ENCODE data around the gene DLGAP1. TPM values are rescaled to one million over a fixed set of nuclear protein-coding genes. Genes with fewer than 3 reads are reported as not detected.

Gene DLGAP1
- total RNA-seq, 1 donor from 2014 or later = 13.6 TPM

DNA sequence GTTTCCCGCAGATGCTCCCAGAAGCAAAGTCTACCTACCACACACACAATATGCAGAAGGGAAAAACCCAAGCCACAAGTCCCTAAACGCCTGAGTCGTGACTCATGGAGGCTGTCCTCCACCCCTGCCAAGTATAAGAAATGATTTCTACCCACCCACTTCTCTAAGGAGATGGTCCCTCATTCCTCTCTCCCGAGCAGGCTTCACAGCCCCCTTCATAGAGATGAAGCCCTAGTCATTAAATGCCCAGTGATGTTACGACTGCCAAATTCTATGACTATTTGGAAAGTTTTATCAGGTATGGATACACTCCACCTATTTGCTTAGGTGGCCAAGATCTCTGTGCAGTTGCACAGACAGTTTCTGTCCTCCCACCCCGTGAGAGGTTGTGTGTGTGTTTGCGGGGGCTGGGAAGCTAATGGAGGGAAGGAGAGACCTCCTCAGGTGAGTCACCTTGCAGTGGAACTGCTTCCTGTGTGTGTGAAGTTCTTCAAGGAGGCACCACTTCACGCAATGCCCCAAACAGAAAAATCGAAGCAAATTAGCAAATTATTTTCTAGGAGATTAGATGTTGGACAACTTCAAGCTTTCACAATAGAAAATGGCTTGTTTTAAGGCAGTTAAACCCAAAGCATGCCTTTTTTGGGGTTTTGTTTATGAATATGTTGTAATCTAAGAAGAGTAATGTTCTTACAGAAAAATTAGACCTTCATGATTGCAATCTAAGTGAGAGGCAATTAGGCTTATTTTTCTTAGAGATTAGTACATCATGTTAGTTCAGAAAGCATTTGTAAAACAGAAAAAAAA lies 830.0 kb downstream of the DLGAP1 start:
- DNase-seq = no peak
- TF ChIP-seq, protein P1, sequence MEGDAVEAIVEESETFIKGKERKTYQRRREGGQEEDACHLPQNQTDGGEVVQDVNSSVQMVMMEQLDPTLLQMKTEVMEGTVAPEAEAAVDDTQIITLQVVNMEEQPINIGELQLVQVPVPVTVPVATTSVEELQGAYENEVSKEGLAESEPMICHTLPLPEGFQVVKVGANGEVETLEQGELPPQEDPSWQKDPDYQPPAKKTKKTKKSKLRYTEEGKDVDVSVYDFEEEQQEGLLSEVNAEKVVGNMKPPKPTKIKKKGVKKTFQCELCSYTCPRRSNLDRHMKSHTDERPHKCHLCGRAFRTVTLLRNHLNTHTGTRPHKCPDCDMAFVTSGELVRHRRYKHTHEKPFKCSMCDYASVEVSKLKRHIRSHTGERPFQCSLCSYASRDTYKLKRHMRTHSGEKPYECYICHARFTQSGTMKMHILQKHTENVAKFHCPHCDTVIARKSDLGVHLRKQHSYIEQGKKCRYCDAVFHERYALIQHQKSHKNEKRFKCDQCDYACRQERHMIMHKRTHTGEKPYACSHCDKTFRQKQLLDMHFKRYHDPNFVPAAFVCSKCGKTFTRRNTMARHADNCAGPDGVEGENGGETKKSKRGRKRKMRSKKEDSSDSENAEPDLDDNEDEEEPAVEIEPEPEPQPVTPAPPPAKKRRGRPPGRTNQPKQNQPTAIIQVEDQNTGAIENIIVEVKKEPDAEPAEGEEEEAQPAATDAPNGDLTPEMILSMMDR (IDR thresholded peaks at IDR 0.05; ENCODE audit: partially characterized antibody, unreplicated experiment) = no peak
- H3K36me3 Mint-ChIP-seq (ENCODE audit: unreplicated experiment) = no peaks in the 10 kb centered on the region

GRCh38 chr18:3624546-3624934 lies 830.6 kb downstream of the DLGAP1 start:
- Mint-ChIP-seq H3K4me1 (ENCODE audit: low read depth, unreplicated experiment) (peaks cover 9% of the 10 kb centered on the region), H3K27me3 (ENCODE audit: unreplicated experiment) (no peaks in the 10 kb centered on the region), H3K4me3 (ENCODE audit: unreplicated experiment) (no peak overlapping the region), H3K36me3 (ENCODE audit: unreplicated experiment) (no peaks in the 10 kb centered on the region), H3K27ac (ENCODE audit: unreplicated experiment) (no peak overlapping the region), H3K9me3 (ENCODE audit: unreplicated experiment) (peaks cover 1% of the 10 kb centered on the region)
- no peak for DNase-seq
- TF ChIP-seq, protein P1 (IDR thresholded peaks at IDR 0.05; ENCODE audit: partially characterized antibody, unreplicated experiment) = no peak

More for the DNA sequence above, 830.0 kb downstream of the DLGAP1 start:
- Mint-ChIP-seq H3K9me3 (ENCODE audit: unreplicated experiment) (peaks cover 1% of the 10 kb centered on the region), H3K4me3 (ENCODE audit: unreplicated experiment) (no peak overlapping the region), H3K27ac (ENCODE audit: unreplicated experiment) (no peak overlapping the region), H3K27me3 (ENCODE audit: unreplicated experiment) (no peaks in the 10 kb centered on the region), H3K4me1 (ENCODE audit: low read depth, unreplicated experiment) (peaks cover 9% of the 10 kb centered on the region)

DNA sequence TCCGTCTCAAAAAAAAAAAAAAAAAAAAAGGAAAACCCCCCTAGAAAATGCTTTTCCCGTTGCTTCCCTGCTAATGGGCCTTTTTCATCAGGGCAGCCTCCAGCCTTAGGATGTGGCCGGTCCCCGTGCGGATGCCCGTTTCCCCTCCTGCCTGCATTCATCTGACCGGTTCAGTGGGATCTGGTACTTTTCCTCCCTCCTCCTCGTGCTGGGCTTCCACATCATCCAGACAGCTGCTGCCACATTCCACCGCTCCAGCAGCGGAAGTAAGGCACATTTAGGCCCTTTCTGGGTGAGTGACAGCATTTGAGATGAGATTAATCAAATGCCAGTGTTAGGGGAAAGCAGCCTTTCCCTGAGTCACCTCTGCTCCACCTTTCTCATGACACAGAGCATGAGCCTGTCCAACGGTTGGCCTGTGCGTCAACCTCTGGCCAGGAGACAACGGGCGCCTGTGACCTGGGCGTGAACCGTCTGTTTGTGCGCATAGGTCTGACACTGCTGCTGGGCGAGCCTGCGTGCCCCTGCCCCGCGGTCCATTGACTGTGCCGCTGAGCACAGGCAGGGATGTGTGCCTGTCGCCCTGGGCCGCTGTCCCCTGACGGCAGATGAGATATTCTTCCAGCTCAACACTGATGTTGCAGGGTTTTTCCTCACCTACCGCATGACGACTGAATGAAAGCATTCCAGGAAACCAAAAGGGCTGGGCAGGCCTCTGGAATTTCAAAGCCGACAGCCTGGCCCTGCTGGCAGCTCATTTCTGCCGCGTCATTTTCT lies 831.1 kb downstream of the DLGAP1 start:
- Mint-ChIP-seq H3K4me1 (ENCODE audit: low read depth, unreplicated experiment) (peaks cover 9% of the 10 kb centered on the region), H3K27me3 (ENCODE audit: unreplicated experiment) (no peaks in the 10 kb centered on the region), H3K36me3 (ENCODE audit: unreplicated experiment) (no peaks in the 10 kb centered on the region), H3K9me3 (ENCODE audit: unreplicated experiment) (peaks cover 1% of the 10 kb centered on the region), H3K27ac (ENCODE audit: unreplicated experiment) (no peak overlapping the region), H3K4me3 (ENCODE audit: unreplicated experiment) (peak overlapping the region; percentile 39)
- TF ChIP-seq, protein P1 (IDR thresholded peaks at IDR 0.05; ENCODE audit: partially characterized antibody, unreplicated experiment) = no peak
- peak; percentile 20 for DNase-seq

GRCh38 chr18:3620146-3621119 lies 834.7 kb downstream of the DLGAP1 start:
- no peaks in the 10 kb centered on the region for H3K9me3 Mint-ChIP-seq (ENCODE audit: unreplicated experiment)
- TF ChIP-seq, protein P1 (IDR thresholded peaks at IDR 0.05; ENCODE audit: partially characterized antibody, unreplicated experiment) = no peak
- peaks cover 9% of the 10 kb centered on the region for H3K4me1 Mint-ChIP-seq (ENCODE audit: low read depth, unreplicated experiment)
- no peaks in the 10 kb centered on the region for H3K27me3 Mint-ChIP-seq (ENCODE audit: unreplicated experiment)
- no peak overlapping the region for H3K27ac Mint-ChIP-seq (ENCODE audit: unreplicated experiment)
- H3K36me3 Mint-ChIP-seq (ENCODE audit: unreplicated experiment) = no peaks in the 10 kb centered on the region
- DNase-seq = no peak
- H3K4me3 Mint-ChIP-seq (ENCODE audit: unreplicated experiment) = no peak overlapping the region
